ENCODE data around the gene DDIT4. TPM values are rescaled to one million over a fixed set of nuclear protein-coding genes. Genes with fewer than 3 reads are reported as not detected.
A peak's percentile ranks its signal among the peaks of the same experiment; 100 is the strongest.

Gene DDIT4
- total and polyA plus RNA-seq, 4 experiments from 2014 or later, result 23.1 to 635 (median 89.4) TPM

GRCh38 chr10:72272689-72273409 lies 875 bp upstream of the DDIT4 start:
- Histone ChIP-seq H3K36me3 (ENCODE audit: insufficient read depth, low read length) (peaks cover 20% of the 10 kb centered on the region), H3K4me1 (ENCODE audit: insufficient read depth, low read length) (peaks cover 53% of the 10 kb centered on the region), H3K4me3 (ENCODE audit: low read length in 2 of 2) (peak overlapping the region; percentile 84 to 100), H3K27ac (ENCODE audit: low read depth, low read length) (peak overlapping the region; percentile 99), H3K27me3 (ENCODE audit: insufficient read depth, low read length) (no peaks in the 10 kb centered on the region), H3K9me3 (ENCODE audit: control insufficient read depth in 1 of 2, low read length in 2 of 2) (no peaks in the 10 kb centered on the region)
- H3K36me3 Mint-ChIP-seq, result peaks cover 21 to 29% of the 10 kb centered on the region in 2 donors
- H3K4me1 Mint-ChIP-seq, result peaks cover 23 to 52% (median 36%) of the 10 kb centered on the region in 4 donors
- peak overlapping the region; percentile 96 to 100 (median 98) for H3K4me3 Mint-ChIP-seq
- intact Hi-C loops (cut with micrococcal nuclease), result loop anchor here (1.0 to 2.0 kb wide), 4 partner anchors 12 to 58 kb away; no protein-coding TSS in a partner anchor
- ChIA-PET CTCF (ENCODE audit: partially characterized antibody) (interaction anchor here (0.8 to 5.3 kb wide), 11 partner anchors 8 to 147 kb away, joined by 3 to 168 read pairs (median 24); no protein-coding TSS in a partner anchor), POLR2A (ENCODE audit: partially characterized antibody) (interaction anchor here (0.9 to 7.7 kb wide), 15 partner anchors 12 to 185 kb away, joined by 3 to 161 read pairs (median 49); partner anchors contain the start of genes ASCC1 and SPOCK2)
- H3K27me3 Mint-ChIP-seq, result no peaks in the 10 kb centered on the region
- DNase-seq, result no peak
- H3K27ac Mint-ChIP-seq, result peak overlapping the region; percentile 77 to 99 (median 96)
- H3K9me3 Mint-ChIP-seq, result peaks cover 0 to 2% (median 0%) of the 10 kb centered on the region in 8 donors

GRCh38 chr10:72274213-72274729 lies 547 bp downstream of the DDIT4 start:
- CTCF ChIA-PET (ENCODE audit: partially characterized antibody), result interaction anchor here (0.6 to 5.3 kb wide), 32 partner anchors 9 to 296 kb away, joined by 3 to 168 read pairs (median 8); partner anchors contain the start of genes ANAPC16 and ASCC1
- peak overlapping the region; percentile 96 to 100 (median 98) for H3K4me3 Mint-ChIP-seq
- Histone ChIP-seq H3K4me3 (ENCODE audit: low read length in 2 of 2) (peak overlapping the region; percentile 99 to 100), H3K27ac (ENCODE audit: low read depth, low read length) (peak overlapping the region; percentile 99), H3K4me1 (ENCODE audit: insufficient read depth, low read length) (peaks cover 49% of the 10 kb centered on the region), H3K36me3 (ENCODE audit: insufficient read depth, low read length) (peaks cover 20% of the 10 kb centered on the region), H3K9me3 (ENCODE audit: control insufficient read depth in 1 of 2, low read length in 2 of 2) (no peaks in the 10 kb centered on the region), H3K27me3 (ENCODE audit: insufficient read depth, low read length) (no peaks in the 10 kb centered on the region)
- DNase-seq, result no peak
- peak overlapping the region; percentile 83 to 99 (median 96) for H3K27ac Mint-ChIP-seq
- intact Hi-C loops (cut with micrococcal nuclease), result loop anchor here (1.0 kb wide), 4 partner anchors 23 to 61 kb away; no protein-coding TSS in a partner anchor
- H3K4me1 Mint-ChIP-seq, result peaks cover 23 to 61% (median 38%) of the 10 kb centered on the region in 4 donors
- peaks cover 21 to 29% of the 10 kb centered on the region in 2 donors for H3K36me3 Mint-ChIP-seq
- H3K27me3 Mint-ChIP-seq, result no peaks in the 10 kb centered on the region
- POLR2A ChIA-PET (ENCODE audit: partially characterized antibody), result interaction anchor here (0.7 to 7.7 kb wide), 21 partner anchors 10 to 187 kb away, joined by 3 to 161 read pairs (median 17); partner anchors contain the start of genes ANAPC16, ASCC1, DNAJB12 and SPOCK2
- H3K9me3 Mint-ChIP-seq, result peaks cover 0 to 2% (median 0%) of the 10 kb centered on the region in 8 donors

- Histone ChIP-seq H3K27me3 (ENCODE audit: insufficient read depth, low read length) (no peaks in the 10 kb centered on the region), H3K36me3 (ENCODE audit: insufficient read depth, low read length) (peaks cover 20% of the 10 kb centered on the region), H3K27ac (ENCODE audit: low read depth, low read length) (peak overlapping the region; percentile 99), H3K9me3 (ENCODE audit: control insufficient read depth in 1 of 2, low read length in 2 of 2) (no peaks in the 10 kb centered on the region), H3K4me1 (ENCODE audit: insufficient read depth, low read length) (peaks cover 49% of the 10 kb centered on the region), H3K4me3 (ENCODE audit: low read length in 2 of 2) (peak overlapping the region; percentile 99 to 100)
- intact Hi-C loops (cut with micrococcal nuclease), result loop anchor here (1.0 kb wide), 4 partner anchors 22 to 60 kb away; no protein-coding TSS in a partner anchor
- H3K4me3 Mint-ChIP-seq, result peak overlapping the region; percentile 96 to 100 (median 98)
- peaks cover 21 to 29% of the 10 kb centered on the region in 2 donors for H3K36me3 Mint-ChIP-seq
- no peaks in the 10 kb centered on the region for H3K27me3 Mint-ChIP-seq
- peak overlapping the region; percentile 83 to 99 (median 96) for H3K27ac Mint-ChIP-seq
- DNase-seq, result peak; percentile 67 to 78 (median 73)
- ChIA-PET POLR2A (ENCODE audit: partially characterized antibody) (interaction anchor here (0.6 to 7.7 kb wide), 25 partner anchors 10 to 198 kb away, joined by 3 to 161 read pairs (median 5); partner anchors contain the start of genes ANAPC16, ASCC1, DNAJB12 and SPOCK2), CTCF (ENCODE audit: partially characterized antibody) (interaction anchor here (0.6 to 5.3 kb wide), 43 partner anchors 9 to 833 kb away, joined by 3 to 168 read pairs (median 6); partner anchors contain the start of genes ANAPC16 and ASCC1)
- peaks cover 23 to 61% (median 41%) of the 10 kb centered on the region in 4 donors for H3K4me1 Mint-ChIP-seq
- H3K9me3 Mint-ChIP-seq, result peaks cover 0 to 2% (median 0%) of the 10 kb centered on the region in 8 donors
Observed at GRCh38 chr10:72274730-72275350, 1.1 kb downstream of the DDIT4 start.

- intact Hi-C loops (cut with micrococcal nuclease), result no loop called here
- peaks cover 21 to 29% of the 10 kb centered on the region in 2 donors for H3K36me3 Mint-ChIP-seq
- POLR2A ChIA-PET (ENCODE audit: partially characterized antibody), result interaction anchor here (0.6 to 7.7 kb wide), 24 partner anchors 9 to 199 kb away, joined by 3 to 161 read pairs (median 6); partner anchors contain the start of genes ANAPC16, ASCC1, DNAJB12 and SPOCK2
- peaks cover 0 to 2% (median 0%) of the 10 kb centered on the region in 8 donors for H3K9me3 Mint-ChIP-seq
- Histone ChIP-seq H3K9me3 (ENCODE audit: control insufficient read depth in 1 of 2, low read length in 2 of 2) (no peaks in the 10 kb centered on the region), H3K4me1 (ENCODE audit: insufficient read depth, low read length) (peaks cover 49% of the 10 kb centered on the region), H3K4me3 (ENCODE audit: low read length in 2 of 2) (peak overlapping the region; percentile 99 to 100), H3K36me3 (ENCODE audit: insufficient read depth, low read length) (peaks cover 20% of the 10 kb centered on the region), H3K27me3 (ENCODE audit: insufficient read depth, low read length) (no peaks in the 10 kb centered on the region), H3K27ac (ENCODE audit: low read depth, low read length) (peak overlapping the region; percentile 99)
- no peaks in the 10 kb centered on the region for H3K27me3 Mint-ChIP-seq
- CTCF ChIA-PET (ENCODE audit: partially characterized antibody), result interaction anchor here (0.6 to 5.3 kb wide), 40 partner anchors 8 to 832 kb away, joined by 3 to 168 read pairs (median 6); partner anchors contain the start of genes ANAPC16 and ASCC1
- peaks cover 20 to 61% (median 44%) of the 10 kb centered on the region in 4 donors for H3K4me1 Mint-ChIP-seq
- peak in 1 of 5 donors; percentile 15 for DNase-seq
- H3K4me3 Mint-ChIP-seq, result peak overlapping the region; percentile 96 to 100 (median 98)
- peak overlapping the region; percentile 83 to 99 (median 96) for H3K27ac Mint-ChIP-seq
Observed at GRCh38 chr10:72275351-72276012, 1.8 kb downstream of the DDIT4 start.

GRCh38 chr10:72276013-72276387 lies 2.3 kb downstream of the DDIT4 start:
- Histone ChIP-seq H3K4me1 (ENCODE audit: insufficient read depth, low read length) (peaks cover 44% of the 10 kb centered on the region), H3K36me3 (ENCODE audit: insufficient read depth, low read length) (peaks cover 20% of the 10 kb centered on the region), H3K27ac (ENCODE audit: low read depth, low read length) (peak overlapping the region; percentile 99), H3K27me3 (ENCODE audit: insufficient read depth, low read length) (no peaks in the 10 kb centered on the region), H3K9me3 (ENCODE audit: control insufficient read depth in 1 of 2, low read length in 2 of 2) (no peaks in the 10 kb centered on the region), H3K4me3 (ENCODE audit: low read length in 2 of 2) (peak overlapping the region; percentile 99 to 100)
- peaks cover 0 to 2% (median 0%) of the 10 kb centered on the region in 8 donors for H3K9me3 Mint-ChIP-seq
- DNase-seq, result peak in 2 of 5 donors; percentile 20 to 67
- CTCF ChIA-PET (ENCODE audit: partially characterized antibody), result interaction anchor here (0.7 to 5.3 kb wide), 20 partner anchors 8 to 150 kb away, joined by 3 to 168 read pairs (median 18); no protein-coding TSS in a partner anchor
- H3K27me3 Mint-ChIP-seq, result no peaks in the 10 kb centered on the region
- POLR2A ChIA-PET (ENCODE audit: partially characterized antibody), result interaction anchor here (0.8 to 7.7 kb wide), 16 partner anchors 8 to 189 kb away, joined by 3 to 161 read pairs (median 40); partner anchors contain the start of genes ANAPC16, ASCC1, DNAJB12 and SPOCK2
- intact Hi-C loops (cut with micrococcal nuclease), result no loop called here
- H3K27ac Mint-ChIP-seq, result peak overlapping the region; percentile 83 to 99 (median 96)
- H3K4me1 Mint-ChIP-seq, result peaks cover 20 to 61% (median 43%) of the 10 kb centered on the region in 4 donors
- peaks cover 21 to 29% of the 10 kb centered on the region in 2 donors for H3K36me3 Mint-ChIP-seq
- peak overlapping the region; percentile 96 to 100 (median 98) for H3K4me3 Mint-ChIP-seq
